ENCODE measurements around the gene EVI5. TPM values are rescaled to one million over a fixed set of nuclear protein-coding genes. Genes with fewer than 3 reads are reported as not detected.
"Not testable (repeated sequence)": the region's sequence is repeated elsewhere in the genome, so short reads cannot be mapped to it uniquely, and the experiment has no call there.

Gene EVI5
- total RNA-seq, 1 donor from 2014 or later: 52.6 TPM

DNA sequence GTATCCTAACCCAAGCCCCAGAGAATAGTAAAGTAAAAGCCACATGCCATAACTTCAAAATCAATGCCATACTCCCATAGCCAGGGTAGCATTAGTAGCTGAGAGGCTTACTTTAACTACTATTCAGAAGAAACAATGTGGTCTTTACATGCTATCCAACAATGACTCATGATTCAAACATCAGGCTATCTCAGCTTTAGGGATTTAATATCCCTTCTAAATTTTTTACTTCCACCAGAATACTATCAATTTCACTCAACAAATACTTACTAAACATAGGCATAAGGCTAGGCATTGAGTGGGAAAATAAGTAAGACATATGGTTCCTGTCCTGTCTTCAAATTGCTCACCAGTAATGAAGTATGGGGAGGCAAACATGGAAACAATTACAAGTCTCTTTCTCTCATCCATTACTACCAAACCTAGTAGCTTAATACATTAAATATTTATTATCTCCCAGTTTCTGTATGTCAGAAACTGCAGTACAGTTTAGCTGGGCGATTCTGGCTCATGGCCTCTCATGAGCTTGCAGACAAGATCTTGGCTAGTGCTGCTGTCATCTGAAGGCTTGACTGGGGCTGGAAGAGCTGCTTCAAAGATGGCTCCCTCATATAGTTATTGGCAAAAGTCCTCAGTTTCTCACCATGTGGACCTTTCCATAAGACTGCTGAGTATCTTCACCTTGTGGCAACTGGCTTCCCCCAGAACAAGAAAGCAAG lies 30.7 kb downstream of the EVI5 start:
- no peaks in the 10 kb centered on the region for H3K36me3 Mint-ChIP-seq (ENCODE audit: unreplicated experiment)
- no peaks in the 10 kb centered on the region for H3K27me3 Mint-ChIP-seq (ENCODE audit: unreplicated experiment)
- peaks cover 31% of the 10 kb centered on the region for H3K4me1 Mint-ChIP-seq (ENCODE audit: unreplicated experiment)

DNA sequence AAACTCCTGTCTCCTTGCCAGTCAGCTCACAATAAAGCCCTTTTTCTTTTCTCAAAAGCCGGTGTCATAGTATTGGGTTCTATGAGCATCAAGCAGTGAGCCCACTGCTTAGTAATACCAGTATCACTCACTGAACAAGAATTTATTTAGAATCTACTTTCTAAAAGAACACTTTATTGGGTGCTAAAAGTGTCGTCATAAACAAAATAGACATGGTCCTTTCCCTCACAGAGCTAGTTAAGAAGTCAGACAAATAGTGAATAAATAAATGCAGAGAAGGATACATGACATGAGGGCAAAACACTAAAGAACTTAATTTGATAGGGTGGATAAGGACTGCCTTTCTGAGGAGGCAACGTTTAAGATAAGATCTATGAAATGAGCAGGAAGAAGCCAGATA lies 32.2 kb downstream of the EVI5 start:
- H3K4me3 Mint-ChIP-seq (ENCODE audit: unreplicated experiment): no peak overlapping the region
- TF ChIP-seq, protein P1, sequence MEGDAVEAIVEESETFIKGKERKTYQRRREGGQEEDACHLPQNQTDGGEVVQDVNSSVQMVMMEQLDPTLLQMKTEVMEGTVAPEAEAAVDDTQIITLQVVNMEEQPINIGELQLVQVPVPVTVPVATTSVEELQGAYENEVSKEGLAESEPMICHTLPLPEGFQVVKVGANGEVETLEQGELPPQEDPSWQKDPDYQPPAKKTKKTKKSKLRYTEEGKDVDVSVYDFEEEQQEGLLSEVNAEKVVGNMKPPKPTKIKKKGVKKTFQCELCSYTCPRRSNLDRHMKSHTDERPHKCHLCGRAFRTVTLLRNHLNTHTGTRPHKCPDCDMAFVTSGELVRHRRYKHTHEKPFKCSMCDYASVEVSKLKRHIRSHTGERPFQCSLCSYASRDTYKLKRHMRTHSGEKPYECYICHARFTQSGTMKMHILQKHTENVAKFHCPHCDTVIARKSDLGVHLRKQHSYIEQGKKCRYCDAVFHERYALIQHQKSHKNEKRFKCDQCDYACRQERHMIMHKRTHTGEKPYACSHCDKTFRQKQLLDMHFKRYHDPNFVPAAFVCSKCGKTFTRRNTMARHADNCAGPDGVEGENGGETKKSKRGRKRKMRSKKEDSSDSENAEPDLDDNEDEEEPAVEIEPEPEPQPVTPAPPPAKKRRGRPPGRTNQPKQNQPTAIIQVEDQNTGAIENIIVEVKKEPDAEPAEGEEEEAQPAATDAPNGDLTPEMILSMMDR (IDR thresholded peaks at IDR 0.05): no peak
- peaks cover 4% of the 10 kb centered on the region for H3K9me3 Mint-ChIP-seq (ENCODE audit: unreplicated experiment)
- no peaks in the 10 kb centered on the region for H3K27me3 Mint-ChIP-seq (ENCODE audit: unreplicated experiment)
- no peaks in the 10 kb centered on the region for H3K36me3 Mint-ChIP-seq (ENCODE audit: unreplicated experiment)
- no peak overlapping the region for H3K27ac Mint-ChIP-seq (ENCODE audit: unreplicated experiment)
- peaks cover 23% of the 10 kb centered on the region for H3K4me1 Mint-ChIP-seq (ENCODE audit: unreplicated experiment)
- no peak for DNase-seq (ENCODE audit: extremely low spot score, unreplicated experiment)

More for the DNA sequence above, 30.7 kb downstream of the EVI5 start:
- DNase-seq (ENCODE audit: extremely low spot score, unreplicated experiment): no peak
- H3K27ac Mint-ChIP-seq (ENCODE audit: unreplicated experiment): peak overlapping the region; percentile 68
- TF ChIP-seq, protein P1 (IDR thresholded peaks at IDR 0.05): no peak
- no peak overlapping the region for H3K4me3 Mint-ChIP-seq (ENCODE audit: unreplicated experiment)
- peaks cover 4% of the 10 kb centered on the region for H3K9me3 Mint-ChIP-seq (ENCODE audit: unreplicated experiment)

DNA sequence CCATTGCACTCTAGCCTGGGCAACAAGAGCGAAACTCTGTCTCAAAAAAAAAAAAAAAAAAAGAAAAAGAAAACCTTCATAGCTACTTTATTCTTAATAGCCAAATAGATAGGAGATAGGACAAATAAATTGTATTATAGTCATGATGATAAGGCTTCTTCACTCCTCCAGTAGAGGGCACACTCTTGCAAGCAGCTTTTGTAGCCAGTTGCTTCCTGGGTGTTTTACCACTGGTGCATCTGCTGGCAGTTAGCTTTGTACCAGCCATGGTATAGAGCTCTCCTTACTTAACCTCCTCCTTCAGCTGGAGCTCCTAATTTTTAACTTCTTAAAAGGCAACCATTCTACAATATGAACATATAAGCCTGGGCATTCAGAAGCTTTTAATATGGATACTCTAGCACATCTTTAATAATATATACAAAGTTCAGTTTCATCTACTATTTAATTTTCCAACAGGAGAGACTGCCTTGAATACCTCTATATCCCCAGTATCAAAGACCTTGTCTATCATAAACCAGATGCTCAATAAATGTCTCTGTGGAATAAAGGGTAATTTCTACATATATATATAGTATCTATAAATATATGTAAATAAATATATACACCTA lies 35.8 kb downstream of the EVI5 start:
- no peak overlapping the region for H3K4me3 Mint-ChIP-seq (ENCODE audit: unreplicated experiment)
- H3K9me3 Mint-ChIP-seq (ENCODE audit: unreplicated experiment): peaks cover 4% of the 10 kb centered on the region
- TF ChIP-seq, protein P1 (IDR thresholded peaks at IDR 0.05): peak; percentile 57
- no peak overlapping the region for H3K27ac Mint-ChIP-seq (ENCODE audit: unreplicated experiment)
- no peaks in the 10 kb centered on the region for H3K36me3 Mint-ChIP-seq (ENCODE audit: unreplicated experiment)
- no peaks in the 10 kb centered on the region for H3K27me3 Mint-ChIP-seq (ENCODE audit: unreplicated experiment)
- H3K4me1 Mint-ChIP-seq (ENCODE audit: unreplicated experiment): peaks cover 13% of the 10 kb centered on the region
- DNase-seq (ENCODE audit: extremely low spot score, unreplicated experiment): no peak

DNA sequence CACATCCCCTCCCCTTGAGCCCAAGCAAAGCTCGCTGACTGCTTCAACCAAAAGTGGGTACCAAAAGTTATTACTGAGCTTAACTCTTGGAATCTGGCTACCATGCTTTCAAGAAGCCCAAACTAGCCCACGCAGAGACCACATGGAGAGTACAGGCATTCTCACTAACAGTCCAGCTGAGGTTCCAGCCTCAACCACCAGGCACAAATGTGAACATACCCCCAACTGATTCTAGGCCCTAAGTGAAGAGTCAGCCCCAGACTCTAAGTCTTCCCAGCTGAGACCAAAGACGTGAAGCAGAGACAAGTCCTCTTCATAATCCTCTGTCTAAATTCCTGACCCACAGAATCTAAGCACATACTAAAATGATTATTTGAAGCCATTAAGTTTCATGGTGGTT lies 36.8 kb downstream of the EVI5 start:
- no peak overlapping the region for H3K4me3 Mint-ChIP-seq (ENCODE audit: unreplicated experiment)
- no peak overlapping the region for H3K27ac Mint-ChIP-seq (ENCODE audit: unreplicated experiment)
- no peaks in the 10 kb centered on the region for H3K27me3 Mint-ChIP-seq (ENCODE audit: unreplicated experiment)
- H3K36me3 Mint-ChIP-seq (ENCODE audit: unreplicated experiment): no peaks in the 10 kb centered on the region
- no peak for DNase-seq (ENCODE audit: extremely low spot score, unreplicated experiment)
- H3K9me3 Mint-ChIP-seq (ENCODE audit: unreplicated experiment): peaks cover 4% of the 10 kb centered on the region
- H3K4me1 Mint-ChIP-seq (ENCODE audit: unreplicated experiment): peaks cover 6% of the 10 kb centered on the region
- TF ChIP-seq, protein P1 (IDR thresholded peaks at IDR 0.05): no peak

DNA sequence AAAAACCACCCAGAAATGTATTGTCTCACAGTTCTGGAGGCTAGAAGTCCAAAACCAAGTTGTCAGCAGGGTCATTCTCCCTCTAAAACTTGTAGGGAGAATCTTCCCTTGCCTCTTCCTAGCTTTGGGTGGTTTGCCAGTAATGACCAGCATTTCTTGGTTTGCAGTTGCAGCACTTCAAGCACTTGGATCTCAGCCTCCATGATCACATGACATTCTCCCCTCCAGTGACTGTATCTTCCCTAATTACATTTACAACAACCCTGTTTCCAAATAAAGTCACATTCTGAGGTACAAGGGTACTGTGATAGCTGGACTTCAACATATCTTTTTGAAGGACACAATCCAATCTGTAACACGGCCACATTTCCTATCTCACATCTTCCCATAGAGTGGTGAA lies 37.2 kb downstream of the EVI5 start:
- H3K4me3 Mint-ChIP-seq (ENCODE audit: unreplicated experiment): no peak overlapping the region
- H3K36me3 Mint-ChIP-seq (ENCODE audit: unreplicated experiment): no peaks in the 10 kb centered on the region
- TF ChIP-seq, protein P1 (IDR thresholded peaks at IDR 0.05): no peak
- H3K27me3 Mint-ChIP-seq (ENCODE audit: unreplicated experiment): no peaks in the 10 kb centered on the region
- H3K9me3 Mint-ChIP-seq (ENCODE audit: unreplicated experiment): peaks cover 4% of the 10 kb centered on the region
- H3K4me1 Mint-ChIP-seq (ENCODE audit: unreplicated experiment): peaks cover 2% of the 10 kb centered on the region
- DNase-seq (ENCODE audit: extremely low spot score, unreplicated experiment): no peak
- H3K27ac Mint-ChIP-seq (ENCODE audit: unreplicated experiment): no peak overlapping the region

DNA sequence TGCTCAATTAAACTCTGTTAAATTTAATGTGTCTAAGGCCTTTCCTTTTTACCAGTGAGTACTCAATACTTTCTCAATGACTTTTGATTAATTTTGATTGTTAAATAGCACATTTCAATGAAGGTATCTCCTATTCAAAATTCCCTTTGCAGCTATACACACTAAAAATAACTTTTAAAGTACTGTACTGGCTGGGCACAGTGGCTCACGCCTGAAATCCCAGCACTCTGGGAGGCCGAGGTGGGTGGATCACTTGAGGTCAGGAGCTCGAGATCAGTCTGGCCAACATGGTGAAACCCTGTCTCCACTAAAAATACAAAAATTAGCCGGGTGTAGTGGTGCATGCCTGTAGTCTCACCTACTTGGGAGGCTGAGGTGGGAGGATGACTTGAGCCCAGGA lies 38.7 kb downstream of the EVI5 start:
- H3K9me3 Mint-ChIP-seq (ENCODE audit: unreplicated experiment); H3K4me3 Mint-ChIP-seq (ENCODE audit: unreplicated experiment); H3K4me1 Mint-ChIP-seq (ENCODE audit: unreplicated experiment); DNase-seq (ENCODE audit: extremely low spot score, unreplicated experiment); H3K27me3 Mint-ChIP-seq (ENCODE audit: unreplicated experiment); H3K27ac Mint-ChIP-seq (ENCODE audit: unreplicated experiment); H3K36me3 Mint-ChIP-seq (ENCODE audit: unreplicated experiment): not testable (repeated sequence)

Data from osteocyte (in vitro differentiated cells).